Endothelial cell of umbilical vein (primary cell): ENCODE measurements around the gene PCED1B. TPM values are rescaled to one million over a fixed set of nuclear protein-coding genes. Genes with fewer than 3 reads are reported as not detected.

Experiments
- BruUV-seq: library from RNA; stranded (reverse); fragments of 400-500 nt; replicated peaks from 2 replicates; lab custom pipeline; 2021; lab: Mats Ljungman, UMichigan
- CTCF ChIA-PET: fragments of 300-600, 350-600 bp; sonication (Branson Sonifier 250); formaldehyde crosslinking; loops from one replicate; lab custom pipeline; 2021; ENCODE audit warnings: antibody characterized with exemption, inconsistent platforms; lab: Charles Lee
- POLR2A ChIA-PET: fragments of 300-600, 350-600 bp; sonication (Branson Sonifier 250); formaldehyde crosslinking; loops from one replicate; lab custom pipeline; 2021; ENCODE audit warnings: antibody characterized with exemption, inconsistent platforms; lab: Charles Lee
- DNase-seq: peaks from one replicate; pipeline ENCODE4 v3.0.0-alpha.2; 2011; ENCODE audit warnings: low read depth, low spot score
- FAIRE-seq: peaks from 2 replicates; lab custom pipeline; 2011; peaks lifted over from hg19 to GRCh38; lab: Jason Lieb, UNC
- H2AFZ ChIP-seq: 2 replicates; pipeline ENCODE4 v1.6.0; 2012; ENCODE audit warnings: low read depth, low read length, control low read depth, inconsistent platforms
- H3K27ac ChIP-seq: 2 replicates; pipeline ENCODE4 v1.5.1; 2011; ENCODE audit warnings: low read depth, mild to moderate bottlenecking, control low read depth, low read length, moderate library complexity; ENCODE audit not compliant: insufficient read depth
- H3K27me3 ChIP-seq, 2 experiments: 2 replicates each; pipeline versions ENCODE4 v1.6.0 to v1.6.1; 2011; ENCODE audit warnings: low read length in 2 of 2, mixed read lengths in 1 of 2; ENCODE audit not compliant: control insufficient read depth in 2 of 2, insufficient read depth in 2 of 2
- H3K36me3 ChIP-seq, 2 experiments: 2 replicates in 1 of 2; 3 replicates in 1 of 2; pipeline ENCODE4 v1.5.1; 2011; ENCODE audit warnings: low read length in 2 of 2, mild to moderate bottlenecking in 1 of 2, moderate library complexity in 1 of 2; ENCODE audit not compliant: control insufficient read depth in 2 of 2, insufficient read depth in 2 of 2; ENCODE audit errors: extremely low read depth in 1 of 2
- H3K4me1 ChIP-seq: 3 replicates; pipeline ENCODE4 v1.5.1; 2011; ENCODE audit warnings: mild to moderate bottlenecking, low read length; ENCODE audit not compliant: control insufficient read depth, insufficient read depth; ENCODE audit errors: extremely low read depth
- H3K4me2 ChIP-seq: 2 replicates; pipeline ENCODE4 v1.6.1; 2011; ENCODE audit warnings: low read length, control low read depth, mixed read lengths; ENCODE audit not compliant: insufficient read depth
- H3K4me3 ChIP-seq, 3 experiments: fragments of 200-600 bp in 1 of 3; sonication (generic), shearing (Covaris generic) in 1 of 3; replicated peaks in 1 of 3; 2 replicates each; pipeline ENCODE4 v1.5.1; 2011 to 2016; ENCODE audit warnings: control low read depth in 3 of 3, low read length in 3 of 3, mild to moderate bottlenecking in 2 of 3, inconsistent platforms in 1 of 3, low read depth in 1 of 3, moderate library complexity in 1 of 3; ENCODE audit not compliant: insufficient read depth in 1 of 3
- H3K79me2 ChIP-seq: 2 replicates; pipeline ENCODE4 v1.6.0; 2012; ENCODE audit warnings: low read length, inconsistent platforms; ENCODE audit not compliant: control insufficient read depth, insufficient read depth
- H3K9ac ChIP-seq: replicated peaks from 2 replicates; pipeline ENCODE3; 2011; ENCODE audit warnings: low read length, control low read depth; ENCODE audit not compliant: insufficient read depth; ENCODE audit errors: extremely low read depth
- H3K9me1 ChIP-seq: replicated peaks from 3 replicates; pipeline ENCODE4 v1.6.0; 2011; ENCODE audit warnings: mild to moderate bottlenecking, low read length; ENCODE audit not compliant: control insufficient read depth, insufficient read depth; ENCODE audit errors: extremely low read depth
- H3K9me3 ChIP-seq: replicated peaks from 2 replicates; pipeline ENCODE4 v1.5.1; 2012; ENCODE audit warnings: low read length, inconsistent platforms; ENCODE audit not compliant: control insufficient read depth, insufficient read depth
- H4K20me1 ChIP-seq: replicated peaks from 2 replicates; pipeline ENCODE3; 2011; ENCODE audit warnings: mild to moderate bottlenecking, low read length; ENCODE audit not compliant: control insufficient read depth, insufficient read depth; ENCODE audit errors: extremely low read depth
- EZH2 ChIP-seq: IDR thresholded peaks from 2 replicates; pipeline ENCODE4 v1.6.1; 2012; ENCODE audit warnings: borderline replicate concordance, low read depth, mild to moderate bottlenecking, moderate library complexity, low read length, inconsistent platforms; ENCODE audit not compliant: severe bottlenecking
- FOS ChIP-seq: IDR thresholded peaks from 2 replicates; pipeline ENCODE4 v1.6.1; 2011; ENCODE audit warnings: mild to moderate bottlenecking, low read length, moderate library complexity, borderline replicate concordance; ENCODE audit not compliant: insufficient read depth
- GATA2 ChIP-seq: IDR thresholded peaks from 2 replicates; pipeline ENCODE4 v1.7.0; 2011; ENCODE audit warnings: low read depth, mild to moderate bottlenecking, moderate library complexity, mixed read lengths, low read length; ENCODE audit not compliant: insufficient read length, insufficient read depth
- JUN ChIP-seq: IDR thresholded peaks from 2 replicates; pipeline ENCODE4 v1.6.1; 2011; ENCODE audit warnings: borderline replicate concordance, low read depth; ENCODE audit not compliant: insufficient read length, insufficient read depth
- MYC ChIP-seq: IDR thresholded peaks from one replicate; pipeline ENCODE4 v1.6.1; 2011; ENCODE audit warnings: mild to moderate bottlenecking, low read depth, low read length
- POLR2A ChIP-seq: IDR thresholded peaks from 2 replicates; pipeline ENCODE4 v1.6.1; 2012; ENCODE audit warnings: low read depth, mild to moderate bottlenecking, control low read depth, low read length
- POLR2AphosphoS5 ChIP-seq: IDR thresholded peaks from 2 replicates; pipeline ENCODE4 v1.6.1; 2012; ENCODE audit warnings: low read depth, mild to moderate bottlenecking, control low read depth, low read length, moderate library complexity; ENCODE audit not compliant: insufficient read depth
- dilution Hi-C: fragments of 300-500 bp; cut with MboI; formaldehyde crosslinking; loops from one replicate; pipeline ENCODE4 v1.15.0; 2019; ENCODE audit warnings: low sequenced_read_pairs; ENCODE audit not compliant: extremely low pct_ligation_motif_present
- intact Hi-C: fragments of 100-400 bp; cut with micrococcal nuclease; formaldehyde crosslinking; loops from one replicate; pipeline ENCODE4 v1.10.0; 2022
- polyA plus RNA-seq, 4 experiments: library from polyadenylated mRNA; depleted of rRNA in 3 of 4; stranded (reverse) in 3 of 4; unstranded in 1 of 4; fragments of >200 nt; gene quantifications; 2 replicates each; pipeline versions ENCODE4 v1.2.1 to v1.2.3, GENCODE V29; 2011 to 2012; ENCODE audit warnings: missing spikeins in 1 of 4
- total RNA-seq: library from RNA; stranded (reverse); gene quantifications from 2 replicates; pipeline ENCODE4 v1.2.3, GENCODE V29; 2021
- TF ChIP-seq, protein P1 (sequence below), 2 donors: IDR thresholded peaks; 1 replicate in 1 of 2; 2 replicates in 1 of 2; pipeline ENCODE4 v1.5.1; 2011; ENCODE audit warnings: low read length in 2 of 2, mild to moderate bottlenecking in 2 of 2, moderate library complexity in 2 of 2, control low read depth in 1 of 2, inconsistent platforms in 1 of 2, low read depth in 1 of 2; ENCODE audit not compliant: insufficient read depth in 1 of 2; ENCODE audit errors: extremely low read depth in 1 of 2
- TF ChIP-seq, protein P2 (sequence below): IDR thresholded peaks from 2 replicates; pipeline ENCODE4 v1.6.1; 2011; ENCODE audit not compliant: insufficient read depth, insufficient read length

Gene PCED1B
- total and polyA plus RNA-seq, 2 donors (not counting 3 experiments of a cell fraction or from before 2014, with no cell fraction given) = 1.7 to 2.6 TPM

DNA sequence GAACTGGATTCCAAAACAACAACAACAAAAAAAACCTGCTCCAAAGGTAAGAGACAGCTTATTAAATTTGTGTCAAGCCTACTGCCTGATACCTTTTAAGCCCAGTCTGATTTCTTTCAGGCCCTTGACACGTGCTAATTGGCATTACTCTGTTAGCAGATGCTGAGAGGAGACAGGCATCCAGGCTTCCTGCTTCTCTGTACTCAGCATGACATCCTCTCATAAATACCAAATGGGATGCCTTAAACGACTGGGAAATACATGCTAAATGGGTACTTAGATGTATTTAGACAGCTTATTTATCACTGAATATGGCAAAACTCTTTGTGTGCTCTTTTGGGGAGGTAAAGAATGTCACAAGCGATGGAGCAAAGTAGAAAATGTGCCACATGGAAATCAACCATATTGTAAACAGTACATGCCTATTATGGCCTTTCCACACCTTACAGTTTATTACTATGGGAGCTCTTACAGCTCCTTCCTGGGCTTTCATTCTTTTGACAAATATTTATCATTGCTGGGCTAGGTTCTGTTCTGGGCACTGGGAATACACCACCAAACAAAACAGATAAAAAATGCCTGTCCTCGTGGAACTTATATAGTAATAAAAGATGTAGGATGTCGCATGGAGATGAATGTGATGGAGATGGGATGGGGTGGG is 11.5 kb upstream of the PCED1B start:
- intact Hi-C loops = no loop called here
- CTCF ChIA-PET = interaction anchor here (0.6 to 7.0 kb wide), 3 partner anchors 35 to 424 kb away, joined by 5 to 47 read pairs (median 31); no protein-coding TSS in a partner anchor

More for the DNA sequence above, 11.5 kb upstream of the PCED1B start:
- H3K4me3 ChIP-seq = no peak overlapping the region
- H4K20me1 ChIP-seq = no peaks in the 10 kb centered on the region
- H3K9me1 ChIP-seq = no peaks in the 10 kb centered on the region
- no peak overlapping the region for H2AFZ ChIP-seq
- POLR2A ChIA-PET = no interaction called here
- DNase-seq (no peak), FAIRE-seq (no peak)
- no peak overlapping the region for H3K4me2 ChIP-seq
- H3K4me1 ChIP-seq = no peaks in the 10 kb centered on the region
- H3K27me3 ChIP-seq = no peaks in the 10 kb centered on the region
- no peaks in the 10 kb centered on the region for H3K36me3 ChIP-seq
- H3K79me2 ChIP-seq = no peaks in the 10 kb centered on the region
- H3K9ac ChIP-seq = no peak overlapping the region
- dilution Hi-C loops = no loop called here
- TF ChIP-seq JUN (no peak), POLR2A (no peak), EZH2 (no peak), FOS (no peak), MYC (no peak), GATA2 (no peak), POLR2AphosphoS5 (no peak)
- TF ChIP-seq, protein P1, sequence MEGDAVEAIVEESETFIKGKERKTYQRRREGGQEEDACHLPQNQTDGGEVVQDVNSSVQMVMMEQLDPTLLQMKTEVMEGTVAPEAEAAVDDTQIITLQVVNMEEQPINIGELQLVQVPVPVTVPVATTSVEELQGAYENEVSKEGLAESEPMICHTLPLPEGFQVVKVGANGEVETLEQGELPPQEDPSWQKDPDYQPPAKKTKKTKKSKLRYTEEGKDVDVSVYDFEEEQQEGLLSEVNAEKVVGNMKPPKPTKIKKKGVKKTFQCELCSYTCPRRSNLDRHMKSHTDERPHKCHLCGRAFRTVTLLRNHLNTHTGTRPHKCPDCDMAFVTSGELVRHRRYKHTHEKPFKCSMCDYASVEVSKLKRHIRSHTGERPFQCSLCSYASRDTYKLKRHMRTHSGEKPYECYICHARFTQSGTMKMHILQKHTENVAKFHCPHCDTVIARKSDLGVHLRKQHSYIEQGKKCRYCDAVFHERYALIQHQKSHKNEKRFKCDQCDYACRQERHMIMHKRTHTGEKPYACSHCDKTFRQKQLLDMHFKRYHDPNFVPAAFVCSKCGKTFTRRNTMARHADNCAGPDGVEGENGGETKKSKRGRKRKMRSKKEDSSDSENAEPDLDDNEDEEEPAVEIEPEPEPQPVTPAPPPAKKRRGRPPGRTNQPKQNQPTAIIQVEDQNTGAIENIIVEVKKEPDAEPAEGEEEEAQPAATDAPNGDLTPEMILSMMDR (IDR thresholded peaks at IDR 0.05; ENCODE audit: extremely low read depth in 1 of 2, insufficient read depth in 1 of 2, low read depth in 1 of 2, low read length in 2 of 2) = no peak
- TF ChIP-seq, protein P2, sequence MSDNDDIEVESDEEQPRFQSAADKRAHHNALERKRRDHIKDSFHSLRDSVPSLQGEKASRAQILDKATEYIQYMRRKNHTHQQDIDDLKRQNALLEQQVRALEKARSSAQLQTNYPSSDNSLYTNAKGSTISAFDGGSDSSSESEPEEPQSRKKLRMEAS = no peak
- no peak overlapping the region for H3K27ac ChIP-seq
- BruUV-seq = no TSS peak
- H3K9me3 ChIP-seq = no peaks in the 10 kb centered on the region
